A549 (cell line): Measurements from ENCODE around the gene STAP2. TPM values are rescaled to one million over a fixed set of nuclear protein-coding genes. Genes with fewer than 3 reads are reported as not detected.

Source experiments
- ATAC-seq, 2 experiments: fragments of 200-7000 bp in 1 of 2; fragments of >200 bp in 1 of 2; cut with Nextera tagmentation in 1 of 2; cut with Tn5 transposase in 1 of 2; 3 replicates each; pipeline versions ENCODE4 v1.8.0 to v1.9.1; 2018 to 2020; ENCODE audit warnings: mild to moderate bottlenecking in 1 of 2, moderate library complexity in 1 of 2
- CTCF ChIA-PET: fragments of 300-600 bp; sonication (Branson Sonifier 250); formaldehyde crosslinking; extraction: SDS; loops from one replicate; lab custom pipeline; 2021; ENCODE audit warnings: antibody characterized with exemption, inconsistent platforms; lab: Yijun Ruan, JAX
- POLR2A ChIA-PET: fragments of 350-600 bp; formaldehyde crosslinking; extraction: SDS; loops from one replicate; lab custom pipeline; 2021; ENCODE audit warnings: antibody characterized with exemption, inconsistent platforms; lab: Yijun Ruan, JAX
- DNase-seq, 2 experiments: peaks; one replicate each; pipeline versions ENCODE4 v3.0.0 to v3.0.0-alpha.2; 2011 to 2016; ENCODE audit warnings: low read depth in 1 of 2, low spot score in 1 of 2
- FAIRE-seq: peaks from 2 replicates; lab custom pipeline; 2011; peaks lifted over from hg19 to GRCh38; lab: Jason Lieb, UNC
- H3K27ac ChIP-seq, 2 experiments: fragments of >200 bp; sonication (Bioruptor Twin); formaldehyde crosslinking; 3 replicates each; pipeline ENCODE4 v1.5.1; 2016 to 2017
- H3K4me1 ChIP-seq: fragments of >200 bp; sonication (Bioruptor Twin); formaldehyde crosslinking; 3 replicates; pipeline ENCODE4 v1.6.1; 2016
- H3K4me2 ChIP-seq: fragments of >200 bp; sonication (Bioruptor Twin); formaldehyde crosslinking; 3 replicates; pipeline ENCODE4 v1.6.1; 2016
- H3K4me3 ChIP-seq: fragments of >200 bp; sonication (Bioruptor Twin); formaldehyde crosslinking; 3 replicates; pipeline ENCODE4 v1.5.1; 2016
- H3K9me3 ChIP-seq: fragments of >200 bp; sonication (Bioruptor Twin); formaldehyde crosslinking; 3 replicates; pipeline ENCODE4 v1.6.1; 2016
- CBX8 ChIP-seq: fragments of 200-600 bp; sonication (generic); IDR thresholded peaks from 2 replicates; pipeline ENCODE4 v1.6.1; 2016
- CEBPB ChIP-seq, 2 experiments: fragments of >200 bp in 1 of 2; sonication (Bioruptor Twin) in 1 of 2; formaldehyde crosslinking in 1 of 2; IDR thresholded peaks; 2 replicates each; pipeline ENCODE4 v1.6.1; 2012 to 2016
- CHD2 ChIP-seq: fragments of 150-350 bp; IDR thresholded peaks from 2 replicates; pipeline ENCODE4 v1.6.1; 2014; ENCODE audit warnings: low read length; ENCODE audit not compliant: partially characterized antibody
- EHF ChIP-seq: fragments of 250-450 bp; sonication (Bioruptor Pico); IDR thresholded peaks from 2 replicates; pipeline ENCODE4 v1.5.0; 2020; ENCODE audit warnings: mild to moderate bottlenecking
- EP300 ChIP-seq, 2 experiments: fragments of >200 bp; sonication (Bioruptor Twin); formaldehyde crosslinking; IDR thresholded peaks; 2 replicates in 1 of 2; 3 replicates in 1 of 2; pipeline ENCODE4 v1.6.1; 2016 to 2017
- FOXS1 ChIP-seq: fragments of 250-450 bp; sonication (Bioruptor Pico); IDR thresholded peaks from 2 replicates; pipeline ENCODE4 v1.5.0; 2020; ENCODE audit warnings: mild to moderate bottlenecking, moderate library complexity
- GATA3 ChIP-seq: IDR thresholded peaks from 2 replicates; pipeline ENCODE4 v1.6.1; 2012; ENCODE audit warnings: borderline replicate concordance
- JUN ChIP-seq, 2 experiments: fragments of >200 bp; sonication (Bioruptor Twin); formaldehyde crosslinking; IDR thresholded peaks; 2 replicates in 1 of 2; 3 replicates in 1 of 2; pipeline ENCODE4 v1.6.1; 2016 to 2017
- KDM5A ChIP-seq: fragments of 200-600 bp; sonication (generic); IDR thresholded peaks from 2 replicates; pipeline ENCODE4 v1.6.1; 2016; ENCODE audit warnings: antibody characterized with exemption, mild to moderate bottlenecking
- NFE2L2 ChIP-seq: fragments of 150-350 bp; conservative IDR thresholded peaks from 2 replicates; pipeline ENCODE4 v1.6.1; 2014; ENCODE audit warnings: low read length
- PHF8 ChIP-seq: fragments of 200-600 bp; sonication (generic); IDR thresholded peaks from 2 replicates; pipeline ENCODE4 v1.6.1; 2016; ENCODE audit warnings: low read depth, mild to moderate bottlenecking, antibody characterized with exemption, moderate library complexity, borderline replicate concordance
- POLR2A ChIP-seq: IDR thresholded peaks from 2 replicates; pipeline ENCODE4 v1.6.1; 2012; ENCODE audit warnings: mild to moderate bottlenecking, low read length
- SMC3 ChIP-seq: fragments of >200 bp; sonication (Bioruptor Twin); formaldehyde crosslinking; IDR thresholded peaks from 3 replicates; pipeline ENCODE4 v1.6.1; 2018; ENCODE audit warnings: inconsistent platforms
- SREBF2 ChIP-seq: fragments of 450-650 bp; IDR thresholded peaks from 2 replicates; pipeline ENCODE4 v1.6.1; 2014; ENCODE audit warnings: mild to moderate bottlenecking, moderate library complexity
- WGBS: methylation state at CpG from one replicate; pipeline ENCODE4 v1.1.6; 2017; ENCODE audit errors: missing lambda C conversion rate; 5-methylcytosine and 5-hydroxymethylcytosine counted together
- polyA plus RNA-seq, 4 experiments: library from polyadenylated mRNA; depleted of rRNA in 3 of 4; stranded (reverse); fragments of >200 nt; fragmentation: RNase III in 1 of 4; extraction: RNeasy Plus Mini Kit Qiagen cat#74134 plus additional on column Dnase treatment in 1 of 4; gene quantifications; 2 replicates in 3 of 4; 3 replicates in 1 of 4; pipeline ENCODE4 v1.2.3, GENCODE V29; 2011 to 2017
- TF ChIP-seq, protein P1 (sequence below): IDR thresholded peaks from 2 replicates; pipeline ENCODE4 v1.6.1; 2012; ENCODE audit warnings: low read depth, borderline replicate concordance
- TF ChIP-seq, protein P2 (sequence below): fragments of 250-450 bp; sonication (Bioruptor Pico); IDR thresholded peaks from 2 replicates; pipeline ENCODE4 v1.5.0; 2021; ENCODE audit warnings: mild to moderate bottlenecking, moderate library complexity, borderline replicate concordance
- TF ChIP-seq, protein P3 (sequence below): IDR thresholded peaks from 2 replicates; pipeline ENCODE4 v1.6.1; 2012

The STAP2 gene
- polyA plus RNA-seq, 2 of the 4 experiments (the other 2 are of a cell fraction), result 0.19 TPM; not detected in 1

DNA sequence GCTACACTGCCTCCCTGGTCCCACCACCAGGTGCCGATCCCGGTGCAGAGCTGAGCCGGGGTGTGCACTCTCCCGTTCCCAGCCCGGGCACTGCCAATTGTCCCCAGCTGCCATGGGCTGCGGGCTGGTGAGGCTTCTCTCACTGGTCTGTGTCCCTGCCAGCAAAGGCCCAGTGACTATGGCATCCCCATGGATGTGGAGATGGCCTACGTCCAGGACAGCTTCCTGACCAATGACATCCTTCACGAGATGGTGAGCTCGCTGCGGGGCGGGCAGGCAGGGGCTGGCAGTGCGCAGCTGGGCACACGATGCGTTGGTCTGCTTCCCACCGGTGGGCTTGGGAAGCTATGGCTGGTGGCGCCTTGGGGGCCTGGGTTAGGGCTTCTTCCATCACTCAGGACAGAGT is 19.3 kb upstream of the STAP2 start:
- DNase-seq, result no peak
- TF ChIP-seq, protein P1, sequence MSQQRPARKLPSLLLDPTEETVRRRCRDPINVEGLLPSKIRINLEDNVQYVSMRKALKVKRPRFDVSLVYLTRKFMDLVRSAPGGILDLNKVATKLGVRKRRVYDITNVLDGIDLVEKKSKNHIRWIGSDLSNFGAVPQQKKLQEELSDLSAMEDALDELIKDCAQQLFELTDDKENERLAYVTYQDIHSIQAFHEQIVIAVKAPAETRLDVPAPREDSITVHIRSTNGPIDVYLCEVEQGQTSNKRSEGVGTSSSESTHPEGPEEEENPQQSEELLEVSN, result no peak
- TF ChIP-seq, protein P2, sequence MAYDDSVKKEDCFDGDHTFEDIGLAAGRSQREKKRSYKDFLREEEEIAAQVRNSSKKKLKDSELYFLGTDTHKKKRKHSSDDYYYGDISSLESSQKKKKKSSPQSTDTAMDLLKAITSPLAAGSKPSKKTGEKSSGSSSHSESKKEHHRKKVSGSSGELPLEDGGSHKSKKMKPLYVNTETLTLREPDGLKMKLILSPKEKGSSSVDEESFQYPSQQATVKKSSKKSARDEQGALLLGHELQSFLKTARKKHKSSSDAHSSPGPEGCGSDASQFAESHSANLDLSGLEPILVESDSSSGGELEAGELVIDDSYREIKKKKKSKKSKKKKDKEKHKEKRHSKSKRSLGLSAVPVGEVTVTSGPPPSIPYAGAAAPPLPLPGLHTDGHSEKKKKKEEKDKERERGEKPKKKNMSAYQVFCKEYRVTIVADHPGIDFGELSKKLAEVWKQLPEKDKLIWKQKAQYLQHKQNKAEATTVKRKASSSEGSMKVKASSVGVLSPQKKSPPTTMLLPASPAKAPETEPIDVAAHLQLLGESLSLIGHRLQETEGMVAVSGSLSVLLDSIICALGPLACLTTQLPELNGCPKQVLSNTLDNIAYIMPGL, result no peak
- TF ChIP-seq SREBF2, result no peak
- TF ChIP-seq, protein P3, sequence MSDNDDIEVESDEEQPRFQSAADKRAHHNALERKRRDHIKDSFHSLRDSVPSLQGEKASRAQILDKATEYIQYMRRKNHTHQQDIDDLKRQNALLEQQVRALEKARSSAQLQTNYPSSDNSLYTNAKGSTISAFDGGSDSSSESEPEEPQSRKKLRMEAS, result no peak
- no peak for TF ChIP-seq NFE2L2
- 100% methylated on average over 13 of the region's 16 CpGs for WGBS
- Histone ChIP-seq H3K4me1 (peaks cover 14% of the 10 kb centered on the region), H3K4me2 (no peak overlapping the region), H3K9me3 (no peaks in the 10 kb centered on the region), H3K27ac (no peak overlapping the region), H3K4me3 (no peak overlapping the region)
- ATAC-seq, result no peak; a peak in 1 of 6 replicates
- POLR2A ChIA-PET, result no interaction called here
- no peak for FAIRE-seq
- CTCF ChIA-PET, result interaction anchor here (0.5 to 2.1 kb wide), 2 partner anchors 17 to 74 kb away, joined by 3 to 7 read pairs; no protein-coding TSS in a partner anchor

DNA sequence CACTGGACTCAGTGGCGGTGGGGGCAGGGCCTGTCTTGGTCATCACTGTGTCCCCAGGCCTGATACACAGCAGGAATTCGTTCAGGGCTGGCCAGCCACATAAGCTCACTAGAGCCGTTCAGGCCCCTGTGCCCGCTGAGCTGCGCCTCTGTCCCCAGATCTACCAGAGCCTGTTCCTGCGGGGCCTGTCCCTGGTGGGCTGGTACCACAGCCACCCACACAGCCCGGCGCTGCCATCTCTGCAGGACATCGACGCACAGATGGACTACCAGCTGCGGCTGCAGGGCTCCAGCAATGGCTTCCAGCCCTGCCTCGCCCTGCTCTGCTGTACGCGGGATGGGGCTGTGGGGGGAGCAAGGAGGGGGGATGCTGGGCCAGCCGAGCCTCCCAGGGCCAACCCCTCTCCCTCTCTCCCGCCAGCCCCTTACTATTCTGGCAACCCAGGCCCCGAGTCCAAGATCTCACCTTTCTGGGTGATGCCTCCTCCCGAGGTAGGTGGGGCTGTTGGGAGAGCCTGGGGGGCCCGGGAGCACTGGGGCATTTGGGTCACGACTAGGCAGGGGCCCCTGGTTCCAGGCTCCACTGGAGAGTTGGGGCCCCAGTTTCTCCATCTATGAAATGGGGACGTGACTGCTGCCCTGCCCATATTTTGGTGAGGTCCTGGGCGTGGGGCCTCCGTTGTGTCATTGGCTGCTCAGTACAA is 18.6 kb upstream of the STAP2 start:
- Histone ChIP-seq H3K4me3 (no peak overlapping the region), H3K4me1 (peaks cover 14% of the 10 kb centered on the region), H3K9me3 (no peaks in the 10 kb centered on the region), H3K27ac (no peak overlapping the region), H3K4me2 (no peak overlapping the region)
- CTCF ChIA-PET, result interaction anchor here (0.5 to 2.1 kb wide), 2 partner anchors 18 to 73 kb away, joined by 3 to 7 read pairs; no protein-coding TSS in a partner anchor
- no peak for ATAC-seq
- FAIRE-seq, result no peak
- POLR2A ChIA-PET, result no interaction called here
- no peak for TF ChIP-seq KDM5A
- TF ChIP-seq EP300 (IDR thresholded peaks at IDR 0.05), result no peak
- TF ChIP-seq PHF8, result no peak
- no peak for TF ChIP-seq SMC3
- 89% methylated on average over 15 of the region's 23 CpGs for WGBS
- no peak for DNase-seq

DNA sequence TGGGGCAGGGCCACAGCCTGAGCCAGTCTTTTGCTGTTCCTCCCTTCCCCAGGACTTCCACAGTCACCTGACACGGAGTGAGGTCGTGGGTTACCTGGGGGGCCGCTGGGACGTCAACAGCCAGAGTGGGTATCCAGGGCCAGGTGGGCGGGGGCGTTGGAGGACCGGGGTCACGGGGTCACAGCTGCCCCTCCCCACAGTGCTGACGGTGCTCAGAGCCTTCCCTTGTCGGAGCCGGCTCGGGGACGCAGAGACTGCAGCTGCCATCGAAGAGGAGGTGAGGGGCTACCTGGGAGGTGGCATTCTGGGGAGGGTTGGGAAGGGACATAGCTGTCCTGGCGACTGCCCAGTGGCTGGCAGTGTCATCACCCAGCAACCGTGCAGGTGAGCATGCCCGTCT is 16.3 kb upstream of the STAP2 start:
- 100% methylated on average over 5 of the region's 17 CpGs for WGBS
- TF ChIP-seq NFE2L2 (no peak), POLR2A (no peak), GATA3 (no peak), CBX8 (no peak), KDM5A (no peak)
- no peak for FAIRE-seq
- ATAC-seq, result no peak
- POLR2A ChIA-PET, result no interaction called here
- Histone ChIP-seq H3K4me1 (no peaks in the 10 kb centered on the region), H3K4me3 (no peak overlapping the region), H3K4me2 (no peak overlapping the region), H3K27ac (no peak overlapping the region), H3K9me3 (no peaks in the 10 kb centered on the region)
- CTCF ChIA-PET, result interaction anchor here (0.7 to 4.3 kb wide), 6 partner anchors 8 to 107 kb away, joined by 3 to 47 read pairs (median 16); partner anchors contain the start of gene SH3GL1
- no peak for DNase-seq

DNA sequence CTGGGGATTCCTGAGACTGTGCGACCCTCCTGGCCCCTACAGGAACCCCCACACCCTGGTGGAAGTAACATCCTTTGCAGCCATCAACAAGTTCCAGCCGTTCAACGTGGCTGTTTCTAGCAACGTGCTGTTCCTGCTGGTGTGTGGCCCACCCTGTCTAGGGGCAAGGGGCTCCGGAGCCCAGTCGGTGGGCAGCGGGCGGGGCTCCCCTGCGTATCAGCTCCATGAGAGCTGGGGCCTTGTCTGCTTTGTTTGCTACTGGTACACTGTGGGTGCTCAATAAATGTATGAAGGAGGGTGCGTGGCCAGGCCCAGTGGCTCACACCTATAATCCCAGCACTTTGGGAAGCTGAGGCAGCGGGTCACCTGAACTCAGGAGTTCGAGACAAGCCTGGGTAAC is 15.7 kb upstream of the STAP2 start:
- ChIA-PET POLR2A (no interaction called here), CTCF (interaction anchor here (1.4 to 4.3 kb wide), 6 partner anchors 8 to 86 kb away, joined by 3 to 47 read pairs (median 16); partner anchors contain the start of gene SH3GL1)
- DNase-seq, result no peak
- no peaks in the 10 kb centered on the region for H3K4me1 ChIP-seq
- FAIRE-seq, result no peak
- ATAC-seq, result no peak
- no peaks in the 10 kb centered on the region for H3K9me3 ChIP-seq
- H3K27ac ChIP-seq, result no peak overlapping the region
- TF ChIP-seq CEBPB (IDR thresholded peaks at IDR 0.05) (no peak), FOXS1 (CRISPR knock-in tag) (no peak), SREBF2 (no peak), JUN (IDR thresholded peaks at IDR 0.05) (no peak), EHF (CRISPR knock-in tag) (no peak), CHD2 (no peak), GATA3 (no peak), KDM5A (no peak)
- TF ChIP-seq, protein P2, result no peak
- WGBS, result 90% methylated on average over 9 of the region's 12 CpGs
- no peak overlapping the region for H3K4me2 ChIP-seq
- no peak overlapping the region for H3K4me3 ChIP-seq
